B cell (primary cell): Measurements from ENCODE around the gene STRADA. TPM values are rescaled to one million over a fixed set of nuclear protein-coding genes. Genes with fewer than 3 reads are reported as not detected.

Experiments used
- ATAC-seq: fragments of 200-7000 bp; cut with Tn5 transposase; one replicate; pipeline ENCODE4 v1.10.0; 2021; ENCODE audit warnings: low read depth, mild to moderate bottlenecking, moderate number of reproducible peaks, moderate library complexity
- CTCF ChIA-PET: fragments of 350-600 bp; sonication (Branson Sonifier 250); formaldehyde crosslinking; loops from one replicate; lab custom pipeline; 2021; ENCODE audit warnings: antibody characterized with exemption, inconsistent platforms; lab: Charles Lee
- POLR2A ChIA-PET: fragments of 350-600 bp; sonication (Branson Sonifier 250); formaldehyde crosslinking; loops from one replicate; lab custom pipeline; 2021; ENCODE audit warnings: antibody characterized with exemption; lab: Charles Lee
- DNase-seq: peaks from one replicate; pipeline ENCODE4 v3.0.0; 2013
- H2AFZ ChIP-seq: 2 replicates; pipeline ENCODE4 v1.6.1; 2012; ENCODE audit warnings: mild to moderate bottlenecking, low read depth, low read length; ENCODE audit not compliant: insufficient read depth, poor library complexity, severe bottlenecking
- H3K27ac ChIP-seq, 2 donors: 1 replicate in 1 of 2; 2 replicates in 1 of 2; pipeline ENCODE4 v1.5.1; 2012 to 2013; ENCODE audit warnings: low read length in 2 of 2, mild to moderate bottlenecking in 2 of 2, moderate library complexity in 1 of 2
- H3K27me3 ChIP-seq, 4 experiments: fragments of 200-600 bp in 1 of 4; sonication (generic) in 1 of 4; replicated peaks in 1 of 4; 1 replicate in 2 of 4; 2 replicates in 2 of 4; pipeline versions ENCODE4 v1.6.1 to v1.7.0; 2013 to 2016; ENCODE audit warnings: low read length in 3 of 4, mild to moderate bottlenecking in 2 of 4, mixed read lengths in 1 of 4, moderate library complexity in 1 of 4; ENCODE audit not compliant: insufficient read depth in 4 of 4, control insufficient read depth in 3 of 4; ENCODE audit errors: control extremely low read depth in 1 of 4
- H3K36me3 ChIP-seq, 2 experiments: replicated peaks in 1 of 2; 1 replicate in 1 of 2; 2 replicates in 1 of 2; pipeline versions ENCODE4 v1.6.1 to v1.7.1; 2013; ENCODE audit warnings: low read length in 1 of 2; ENCODE audit not compliant: insufficient read depth in 2 of 2, control insufficient read depth in 1 of 2; ENCODE audit errors: control extremely low read depth in 1 of 2, extremely low read depth in 1 of 2
- H3K4me1 ChIP-seq, 2 donors: fragments of 200-600 bp in 1 of 2; sonication (generic) in 1 of 2; 1 replicate in 1 of 2; 2 replicates in 1 of 2; pipeline versions ENCODE4 v1.5.1 to v1.6.1; 2013 to 2017; ENCODE audit warnings: low read length in 2 of 2; ENCODE audit not compliant: control insufficient read depth in 2 of 2, insufficient read depth in 2 of 2
- H3K4me2 ChIP-seq: replicated peaks from 2 replicates; pipeline ENCODE3; 2012; ENCODE audit warnings: mild to moderate bottlenecking, low read depth, low read length; ENCODE audit not compliant: poor library complexity, severe bottlenecking
- H3K4me3 ChIP-seq, 5 experiments: fragments of 200-600 bp in 1 of 5; sonication (generic) in 1 of 5; 1 replicate in 3 of 5; 2 replicates in 2 of 5; pipeline versions ENCODE4 v1.5.1 to v1.7.0; 2011 to 2016; ENCODE audit warnings: low read length in 4 of 5, mild to moderate bottlenecking in 4 of 5, low read depth in 2 of 5, control low read depth in 1 of 5, moderate library complexity in 1 of 5; ENCODE audit not compliant: insufficient read depth in 1 of 5; ENCODE audit errors: control extremely low read depth in 1 of 5, extremely low read depth in 1 of 5
- H3K79me2 ChIP-seq: fragments of 200-600 bp; sonication (generic); one replicate; pipeline ENCODE4 v1.6.0; 2016; ENCODE audit warnings: low read length; ENCODE audit not compliant: control insufficient read depth, insufficient read depth
- H3K9ac ChIP-seq: fragments of 200-600 bp; sonication (generic); 2 replicates; pipeline ENCODE4 v1.6.1; 2017; ENCODE audit warnings: mild to moderate bottlenecking, low read length, moderate library complexity
- H3K9me3 ChIP-seq, 3 donors: one replicate each; pipeline versions ENCODE4 v1.6.1 to v1.7.1; 2013; ENCODE audit warnings: low read length in 2 of 3; ENCODE audit not compliant: control insufficient read depth in 2 of 3, insufficient read depth in 1 of 3; ENCODE audit errors: control extremely low read depth in 1 of 3
- H4K20me1 ChIP-seq: 2 replicates; pipeline ENCODE4 v1.6.0; 2012; ENCODE audit warnings: mild to moderate bottlenecking, low read length; ENCODE audit not compliant: insufficient read depth, control insufficient read depth, poor library complexity, severe bottlenecking
- H3K27ac Mint-ChIP-seq: one replicate; pipeline ENCODE4 v1.8.0; 2021; ENCODE audit warnings: mixed read lengths
- H3K27me3 Mint-ChIP-seq: one replicate; pipeline ENCODE4 v1.8.0; 2021; ENCODE audit warnings: mixed read lengths
- H3K4me1 Mint-ChIP-seq: one replicate; pipeline ENCODE4 v1.8.0; 2021; ENCODE audit warnings: mixed read lengths
- H3K4me3 Mint-ChIP-seq: one replicate; pipeline ENCODE4 v1.8.0; 2021; ENCODE audit warnings: mixed read lengths
- H3K9me3 Mint-ChIP-seq: one replicate; pipeline ENCODE4 v1.8.0; 2022; ENCODE audit warnings: mixed read lengths; ENCODE audit not compliant: insufficient read depth
- EZH2 ChIP-seq: IDR thresholded peaks from 2 replicates; pipeline ENCODE4 v1.6.1; 2012; ENCODE audit warnings: borderline replicate concordance, low read depth, mild to moderate bottlenecking, moderate library complexity, low read length; ENCODE audit not compliant: insufficient read depth, poor library complexity, severe bottlenecking
- WGBS: methylation state at CpG from one replicate; pipeline ENCODE4 v1.1.5; 2013; ENCODE audit warnings: missing lambda C conversion rate; ENCODE audit not compliant: insufficient coverage; 5-methylcytosine and 5-hydroxymethylcytosine counted together
- intact Hi-C: fragments of 100-400 bp; cut with micrococcal nuclease; formaldehyde crosslinking; loops from one replicate; pipeline ENCODE4 v1.10.0; 2022
- polyA plus RNA-seq: library from polyadenylated mRNA; depleted of rRNA; stranded (reverse); fragments of >200 nt; gene quantifications from 2 replicates; pipeline ENCODE4 v1.2.3, GENCODE V29; 2012
- total RNA-seq, 2 donors: library from RNA; stranded (reverse); fragments of 120-200 nt in 1 of 2; gene quantifications; 1 replicate in 1 of 2; 2 replicates in 1 of 2; pipeline versions ENCODE4 v1.2.3 to v1.2.4, GENCODE V29; 2013 to 2022
- TF ChIP-seq, protein P1 (sequence below): fragments of 200-600 bp; IDR thresholded peaks from one replicate; pipeline ENCODE4 v1.8.0; 2022; ENCODE audit warnings: antibody characterized with exemption, mild to moderate bottlenecking

The STRADA gene
- total and polyA plus RNA-seq, 2 donors (not counting 1 experiment from before 2014, with no cell fraction given), result 48.1 to 93.2 TPM

DNA sequence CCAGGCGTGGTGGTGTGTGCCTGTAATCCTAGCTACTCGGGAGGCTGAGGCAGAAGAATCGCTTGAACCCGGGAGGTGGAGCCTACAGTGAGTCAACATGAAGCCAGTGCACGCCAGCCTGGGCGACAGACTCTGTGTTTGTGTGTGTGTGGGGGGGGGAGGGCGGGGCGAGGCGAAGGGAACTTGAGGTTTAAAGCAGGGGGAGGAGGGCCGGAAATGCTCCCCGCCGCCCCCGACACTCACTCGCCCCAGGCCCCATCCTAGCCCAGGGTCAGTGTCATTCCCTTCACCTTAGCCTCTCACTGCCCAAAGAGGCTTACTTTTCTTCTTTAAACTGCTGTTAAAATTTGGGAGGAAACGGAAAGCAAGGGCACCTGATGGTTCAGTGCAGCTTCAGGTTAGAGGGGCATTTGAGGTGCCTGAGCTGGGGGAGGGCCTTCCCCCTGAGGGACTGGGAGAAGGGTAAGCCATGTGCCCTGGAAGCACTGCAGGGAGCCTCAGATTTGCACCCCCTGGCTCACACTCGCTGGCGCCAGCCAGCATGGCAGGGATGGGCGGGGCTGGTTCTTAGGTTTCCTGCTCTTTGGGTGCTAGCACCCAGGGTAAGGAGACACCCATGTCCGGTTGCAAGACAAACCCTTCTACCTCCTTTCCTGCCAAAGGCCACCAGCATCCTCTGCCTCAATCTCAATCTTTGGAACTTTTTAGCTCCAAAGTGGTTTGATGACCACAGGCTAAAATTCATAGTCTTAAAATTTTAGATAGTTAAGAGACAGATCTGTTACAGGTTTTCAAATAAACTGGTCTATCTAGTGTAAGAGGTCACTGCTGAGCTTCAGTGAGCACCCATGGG, 39.5 kb downstream of the STRADA start:
- ATAC-seq, result peak; percentile 5
- Histone ChIP-seq H3K4me2 (peak overlapping the region; percentile 99), H3K27me3 (no peaks in the 10 kb centered on the region), H3K79me2 (peaks cover 52% of the 10 kb centered on the region), H3K4me3 (peak overlapping the region; percentile 53 to 98 (median 67)), H3K27ac (peak overlapping the region; percentile 77 to 95), H3K36me3 (peaks cover 0 to 35% of the 10 kb centered on the region in 2 experiments), H3K9ac (peak overlapping the region; percentile 64), H4K20me1 (peaks cover 37% of the 10 kb centered on the region), H2AFZ (no peak overlapping the region), H3K4me1 (peaks cover 59 to 66% of the 10 kb centered on the region in 2 donors), H3K9me3 (peaks cover 0 to 6% (median 0%) of the 10 kb centered on the region in 3 donors)
- H3K27ac Mint-ChIP-seq, result peak overlapping the region; percentile 99
- no peaks in the 10 kb centered on the region for H3K27me3 Mint-ChIP-seq
- ChIA-PET CTCF (interaction anchor here (1.0 to 4.0 kb wide), 6 partner anchors 8 to 277 kb away, joined by 3 to 26 read pairs (median 7); partner anchors contain the start of genes CCDC47 and STRADA), POLR2A (interaction anchor here (0.5 to 10.6 kb wide), 14 partner anchors 8 to 804 kb away, joined by 3 to 113 read pairs (median 5); partner anchors contain the start of genes CCDC47, CEP95, DDX42 and DDX5)
- no peak for TF ChIP-seq EZH2
- TF ChIP-seq, protein P1, sequence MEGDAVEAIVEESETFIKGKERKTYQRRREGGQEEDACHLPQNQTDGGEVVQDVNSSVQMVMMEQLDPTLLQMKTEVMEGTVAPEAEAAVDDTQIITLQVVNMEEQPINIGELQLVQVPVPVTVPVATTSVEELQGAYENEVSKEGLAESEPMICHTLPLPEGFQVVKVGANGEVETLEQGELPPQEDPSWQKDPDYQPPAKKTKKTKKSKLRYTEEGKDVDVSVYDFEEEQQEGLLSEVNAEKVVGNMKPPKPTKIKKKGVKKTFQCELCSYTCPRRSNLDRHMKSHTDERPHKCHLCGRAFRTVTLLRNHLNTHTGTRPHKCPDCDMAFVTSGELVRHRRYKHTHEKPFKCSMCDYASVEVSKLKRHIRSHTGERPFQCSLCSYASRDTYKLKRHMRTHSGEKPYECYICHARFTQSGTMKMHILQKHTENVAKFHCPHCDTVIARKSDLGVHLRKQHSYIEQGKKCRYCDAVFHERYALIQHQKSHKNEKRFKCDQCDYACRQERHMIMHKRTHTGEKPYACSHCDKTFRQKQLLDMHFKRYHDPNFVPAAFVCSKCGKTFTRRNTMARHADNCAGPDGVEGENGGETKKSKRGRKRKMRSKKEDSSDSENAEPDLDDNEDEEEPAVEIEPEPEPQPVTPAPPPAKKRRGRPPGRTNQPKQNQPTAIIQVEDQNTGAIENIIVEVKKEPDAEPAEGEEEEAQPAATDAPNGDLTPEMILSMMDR, result no peak
- H3K4me1 Mint-ChIP-seq, result peaks cover 68% of the 10 kb centered on the region
- peak; percentile 77 for DNase-seq
- no peaks in the 10 kb centered on the region for H3K9me3 Mint-ChIP-seq
- 0% methylated on average over 7 of the region's 19 CpGs for WGBS
- H3K4me3 Mint-ChIP-seq, result peak overlapping the region; percentile 89
- intact Hi-C loops, result loop anchor here (1.0 to 5.0 kb wide), 2 partner anchors 39 to 805 kb away; partner anchors contain the start of genes CEP95, DDX5 and STRADA
